ENCODE measurements around the gene CHD9.

DNA sequence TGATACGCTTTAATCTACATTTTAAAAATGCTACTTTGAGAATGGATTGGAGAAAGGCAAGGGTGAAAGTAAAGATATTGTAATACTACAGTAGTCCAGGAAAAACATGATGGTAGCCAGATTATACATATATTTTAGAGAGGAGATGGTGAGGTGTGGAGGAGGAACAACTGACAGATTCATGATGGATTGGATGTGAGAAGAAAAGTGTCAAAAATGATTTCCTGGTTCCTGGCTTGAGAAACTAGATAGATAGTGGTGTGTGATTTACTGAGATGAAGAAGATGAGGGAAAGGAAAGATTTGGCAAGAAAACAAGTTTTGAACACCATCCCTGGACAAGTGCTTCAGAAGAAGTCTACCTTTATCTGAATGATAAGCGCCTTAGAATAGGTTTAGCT is 80.5 kb downstream of the CHD9 start:
- TF ChIP-seq ZC3H10 (CRISPR knock-in tag; IDR thresholded peaks at IDR 0.05) (no peak), ZNF8 (CRISPR knock-in tag; IDR thresholded peaks at IDR 0.05) (no peak), ZFP30 (CRISPR knock-in tag; IDR thresholded peaks at IDR 0.05) (no peak), TOX (CRISPR knock-in tag; IDR thresholded peaks at IDR 0.05; ENCODE audit: borderline replicate concordance) (no peak), RARB (CRISPR knock-in tag; IDR thresholded peaks at IDR 0.05) (no peak), ARNTL (CRISPR knock-in tag; IDR thresholded peaks at IDR 0.05; ENCODE audit: borderline replicate concordance, low read depth) (no peak), TCF4 (CRISPR knock-in tag; IDR thresholded peaks at IDR 0.05; ENCODE audit: borderline replicate concordance) (no peak), BACH2 (CRISPR knock-in tag; IDR thresholded peaks at IDR 0.05; ENCODE audit: borderline replicate concordance) (no peak)
- TF ChIP-seq, protein P1, sequence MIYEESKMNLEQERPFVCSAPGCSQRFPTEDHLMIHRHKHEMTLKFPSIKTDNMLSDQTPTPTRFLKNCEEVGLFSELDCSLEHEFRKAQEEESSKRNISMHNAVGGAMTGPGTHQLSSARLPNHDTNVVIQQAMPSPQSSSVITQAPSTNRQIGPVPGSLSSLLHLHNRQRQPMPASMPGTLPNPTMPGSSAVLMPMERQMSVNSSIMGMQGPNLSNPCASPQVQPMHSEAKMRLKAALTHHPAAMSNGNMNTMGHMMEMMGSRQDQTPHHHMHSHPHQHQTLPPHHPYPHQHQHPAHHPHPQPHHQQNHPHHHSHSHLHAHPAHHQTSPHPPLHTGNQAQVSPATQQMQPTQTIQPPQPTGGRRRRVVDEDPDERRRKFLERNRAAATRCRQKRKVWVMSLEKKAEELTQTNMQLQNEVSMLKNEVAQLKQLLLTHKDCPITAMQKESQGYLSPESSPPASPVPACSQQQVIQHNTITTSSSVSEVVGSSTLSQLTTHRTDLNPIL (CRISPR knock-in tag; IDR thresholded peaks at IDR 0.05; ENCODE audit: low read depth): no peak

Measured in SK-N-SH treated with all-trans-retinoic acid at 6 μM for 48 hours (cell line).